Mammary epithelial cell (primary cell): Measurements from ENCODE around the gene IRF4.

Experiments
- EZH2 ChIP-seq: IDR thresholded peaks from 2 replicates; pipeline ENCODE4 v1.6.1; 2012; ENCODE audit warnings: low read length, inconsistent platforms, borderline replicate concordance
- TF ChIP-seq, protein P1 (sequence below), 2 donors: IDR thresholded peaks in 1 of 2; conservative IDR thresholded peaks in 1 of 2; 2 replicates each; pipeline ENCODE4 v1.5.1; 2011 to 2012; ENCODE audit warnings: inconsistent platforms in 2 of 2, low read length in 2 of 2, mild to moderate bottlenecking in 2 of 2, control low read depth in 1 of 2, low read depth in 1 of 2; ENCODE audit not compliant: insufficient read depth in 1 of 2; ENCODE audit errors: extremely low read depth in 1 of 2

DNA sequence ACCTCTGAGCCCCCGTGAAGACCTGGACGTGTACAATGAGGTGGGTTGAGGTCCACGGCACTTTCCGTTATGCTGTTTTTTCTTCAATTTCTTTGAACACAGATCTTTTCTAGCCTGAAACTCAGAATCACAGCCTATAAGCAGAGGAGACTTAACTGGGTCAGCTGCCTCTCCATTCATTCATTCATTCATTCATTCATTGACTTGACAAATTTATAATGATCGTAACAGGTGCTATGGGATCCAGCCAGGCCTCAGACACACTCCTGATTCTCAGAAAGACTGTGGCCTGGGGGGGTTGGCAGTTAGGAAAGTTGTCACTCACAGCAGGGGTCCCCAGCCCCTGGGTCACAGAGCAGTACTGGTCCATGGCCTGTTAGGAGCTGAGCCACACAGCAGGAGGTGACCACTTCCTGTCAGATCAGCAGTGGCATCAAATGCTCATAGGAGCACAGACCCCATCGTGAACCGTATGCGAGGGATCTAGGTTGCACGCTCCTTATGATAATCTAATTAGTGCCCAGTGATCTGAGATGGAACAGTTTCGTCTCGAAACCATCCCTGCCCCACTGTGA lies 38.6 kb upstream of the IRF4 start:
- TF ChIP-seq, protein P1, sequence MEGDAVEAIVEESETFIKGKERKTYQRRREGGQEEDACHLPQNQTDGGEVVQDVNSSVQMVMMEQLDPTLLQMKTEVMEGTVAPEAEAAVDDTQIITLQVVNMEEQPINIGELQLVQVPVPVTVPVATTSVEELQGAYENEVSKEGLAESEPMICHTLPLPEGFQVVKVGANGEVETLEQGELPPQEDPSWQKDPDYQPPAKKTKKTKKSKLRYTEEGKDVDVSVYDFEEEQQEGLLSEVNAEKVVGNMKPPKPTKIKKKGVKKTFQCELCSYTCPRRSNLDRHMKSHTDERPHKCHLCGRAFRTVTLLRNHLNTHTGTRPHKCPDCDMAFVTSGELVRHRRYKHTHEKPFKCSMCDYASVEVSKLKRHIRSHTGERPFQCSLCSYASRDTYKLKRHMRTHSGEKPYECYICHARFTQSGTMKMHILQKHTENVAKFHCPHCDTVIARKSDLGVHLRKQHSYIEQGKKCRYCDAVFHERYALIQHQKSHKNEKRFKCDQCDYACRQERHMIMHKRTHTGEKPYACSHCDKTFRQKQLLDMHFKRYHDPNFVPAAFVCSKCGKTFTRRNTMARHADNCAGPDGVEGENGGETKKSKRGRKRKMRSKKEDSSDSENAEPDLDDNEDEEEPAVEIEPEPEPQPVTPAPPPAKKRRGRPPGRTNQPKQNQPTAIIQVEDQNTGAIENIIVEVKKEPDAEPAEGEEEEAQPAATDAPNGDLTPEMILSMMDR (conservative IDR thresholded peaks at IDR 0.05 in 1 of 2, IDR thresholded peaks at IDR 0.05 in 1 of 2; ENCODE audit: extremely low read depth in 1 of 2, insufficient read depth in 1 of 2, low read depth in 1 of 2, low read length in 2 of 2), result no peak
- TF ChIP-seq EZH2, result no peak
